ENCODE data around the gene ZC3H7A.

ZC3H7A gene

GRCh38 chr16:11768849-11769248 is 28.2 kb downstream of the ZC3H7A start:
- in situ Hi-C loops (cut with HindIII; ENCODE audit: low sequenced_read_pairs): no loop called here
- no peak for TF ChIP-seq CTCF (IDR thresholded peaks at IDR 0.05; ENCODE audit: low read depth, low read length, missing control alignments)

DNA sequence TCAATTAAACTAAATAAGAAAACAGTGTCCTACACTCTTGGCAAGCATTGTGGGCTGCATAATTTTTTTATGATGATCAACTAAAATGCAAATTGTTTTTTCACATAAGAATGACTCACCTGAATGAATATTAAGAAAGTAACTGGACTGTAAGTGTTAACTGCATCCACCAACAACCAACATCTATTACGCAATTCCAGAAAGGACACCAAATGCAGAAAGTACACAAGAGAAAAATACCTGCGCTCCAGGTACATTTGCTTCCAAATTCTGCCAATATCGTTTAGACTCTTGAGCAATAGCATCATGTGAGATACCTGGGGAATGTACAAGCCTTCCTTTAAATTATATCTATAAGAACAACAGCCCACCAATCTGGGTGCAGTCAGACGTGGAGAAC is 34.6 kb downstream of the ZC3H7A start:
- no peak for TF ChIP-seq CTCF (IDR thresholded peaks at IDR 0.05; ENCODE audit: low read depth, low read length, missing control alignments)
- H3K4me3 ChIP-seq (ENCODE audit: low read depth, low read length): no peak overlapping the region
- in situ Hi-C loops (cut with HindIII; ENCODE audit: low sequenced_read_pairs): no loop called here
- no peak for DNase-seq (ENCODE audit: low read depth)

More at GRCh38 chr16:11768849-11769248, 28.2 kb downstream of the ZC3H7A start:
- no peak overlapping the region for H3K4me3 ChIP-seq (ENCODE audit: low read depth, low read length)
- no peak for DNase-seq (ENCODE audit: low read depth)

- no peak for DNase-seq (ENCODE audit: low read depth)
- TF ChIP-seq CTCF (IDR thresholded peaks at IDR 0.05; ENCODE audit: low read depth, low read length, missing control alignments): no peak
- in situ Hi-C loops (cut with HindIII; ENCODE audit: low sequenced_read_pairs): no loop called here
- H3K4me3 ChIP-seq (ENCODE audit: low read depth, low read length): no peak overlapping the region
Observed at GRCh38 chr16:11759997-11760396, 37.1 kb downstream of the ZC3H7A start.

DNA sequence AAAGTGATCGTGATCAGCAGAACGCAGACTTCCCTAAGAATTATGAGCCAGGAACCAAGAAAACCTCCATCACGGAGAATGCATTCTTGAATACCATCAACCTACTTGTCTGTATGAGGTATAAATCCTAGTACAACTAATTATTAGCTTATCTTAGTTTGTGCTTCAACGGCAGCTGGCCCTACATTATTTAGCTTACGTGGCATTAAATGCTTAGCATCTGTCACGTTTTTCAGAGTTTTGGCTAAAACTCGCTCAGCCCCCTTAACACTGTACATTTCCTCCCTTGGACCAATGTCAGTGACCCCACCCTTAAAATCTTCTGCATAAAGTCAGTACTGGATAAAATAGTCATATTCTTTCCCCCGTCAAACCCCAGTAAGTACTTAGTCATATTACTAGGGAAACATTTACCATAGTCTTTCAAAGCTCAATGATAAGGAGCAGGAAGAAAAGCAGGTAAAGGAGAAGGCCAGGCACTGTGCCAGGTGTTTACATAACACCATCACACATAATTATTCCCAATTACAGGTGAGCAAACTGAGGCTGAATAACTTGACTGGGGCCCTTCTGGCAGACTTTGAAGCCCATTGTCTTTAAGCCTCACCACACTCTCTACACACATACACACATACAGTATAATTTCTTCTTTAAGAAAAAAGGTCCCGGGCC is 37.8 kb downstream of the ZC3H7A start:
- no peak overlapping the region for H3K4me3 ChIP-seq (ENCODE audit: low read depth, low read length)
- no peak for DNase-seq (ENCODE audit: low read depth)
- no peak for TF ChIP-seq CTCF (IDR thresholded peaks at IDR 0.05; ENCODE audit: low read depth, low read length, missing control alignments)
- in situ Hi-C loops (cut with HindIII; ENCODE audit: low sequenced_read_pairs): no loop called here

DNA sequence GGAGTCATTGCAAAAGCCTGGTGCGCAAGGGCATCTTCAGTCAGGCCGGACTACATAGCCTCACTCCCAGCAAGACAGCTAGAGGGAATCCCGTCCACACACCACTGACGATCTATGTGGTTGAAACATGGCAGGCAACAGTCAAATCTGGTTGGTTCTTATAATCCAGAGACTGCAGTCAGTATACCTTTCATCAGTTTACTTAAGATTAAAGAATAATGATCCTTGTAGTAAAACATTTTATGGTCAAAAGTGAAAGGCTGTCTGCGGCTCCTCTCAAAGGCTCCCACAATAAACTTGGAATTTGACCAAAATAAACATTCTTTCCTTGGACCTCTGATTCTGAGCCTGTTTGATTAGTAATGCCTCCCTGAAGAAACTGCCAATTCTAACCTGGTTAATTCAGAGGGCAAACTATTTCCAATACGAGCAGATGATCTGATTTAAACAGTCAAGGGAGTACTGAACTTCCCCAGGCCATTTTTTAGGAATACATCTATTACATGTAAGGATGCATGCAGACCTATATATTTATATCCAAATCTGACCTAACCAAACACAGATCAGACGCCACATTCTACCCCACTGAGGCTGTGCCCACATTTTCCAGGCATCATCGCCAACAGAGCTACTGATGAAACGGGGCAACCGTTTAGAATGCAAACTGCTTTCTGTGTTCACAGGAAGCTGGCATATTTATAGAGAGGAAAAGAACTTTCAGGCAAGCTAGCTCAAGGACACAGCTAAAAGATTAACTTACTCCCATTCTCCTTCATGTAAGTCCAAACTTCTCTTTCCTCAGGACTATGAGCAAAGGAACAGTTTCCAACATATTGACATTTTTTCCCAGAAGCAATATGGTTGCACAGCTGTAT is 39.1 kb downstream of the ZC3H7A start:
- TF ChIP-seq CTCF (IDR thresholded peaks at IDR 0.05; ENCODE audit: low read depth, low read length, missing control alignments): peak; percentile 7
- no peak overlapping the region for H3K4me3 ChIP-seq (ENCODE audit: low read depth, low read length)
- DNase-seq (ENCODE audit: low read depth): peak; percentile 86
- in situ Hi-C loops (cut with HindIII; ENCODE audit: low sequenced_read_pairs): no loop called here

DNA sequence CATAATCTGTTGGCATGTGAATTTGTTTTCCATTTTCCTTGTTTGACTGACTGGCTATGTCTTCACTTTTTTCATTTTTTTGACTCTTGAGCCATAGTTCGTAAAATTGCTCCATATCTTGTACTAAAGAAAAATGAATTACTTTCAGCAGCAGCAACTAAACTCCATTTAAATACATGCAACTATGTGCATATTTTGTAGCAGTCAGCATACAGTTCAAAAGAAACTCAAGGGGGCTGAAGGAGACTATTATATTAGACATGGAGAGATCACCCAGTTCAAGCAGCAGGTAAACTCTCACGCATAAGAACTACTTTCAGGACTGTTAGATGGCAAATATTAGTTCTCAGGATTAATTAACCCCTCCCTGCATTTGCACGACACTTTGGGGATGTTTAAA is 40.8 kb downstream of the ZC3H7A start:
- no peak overlapping the region for H3K4me3 ChIP-seq (ENCODE audit: low read depth, low read length)
- DNase-seq (ENCODE audit: low read depth): no peak
- TF ChIP-seq CTCF (IDR thresholded peaks at IDR 0.05; ENCODE audit: low read depth, low read length, missing control alignments): no peak
- in situ Hi-C loops (cut with HindIII; ENCODE audit: low sequenced_read_pairs): no loop called here
